ENCODE data around the gene STK39. TPM values are rescaled to one million over a fixed set of nuclear protein-coding genes. Genes with fewer than 3 reads are reported as not detected.

The STK39 gene
- total and polyA plus RNA-seq, 9 of the 15 experiments (the other 6 are each of a cell fraction or from before 2014, with no cell fraction given) = 0.19 to 0.76 (median 0.51) TPM

DNA sequence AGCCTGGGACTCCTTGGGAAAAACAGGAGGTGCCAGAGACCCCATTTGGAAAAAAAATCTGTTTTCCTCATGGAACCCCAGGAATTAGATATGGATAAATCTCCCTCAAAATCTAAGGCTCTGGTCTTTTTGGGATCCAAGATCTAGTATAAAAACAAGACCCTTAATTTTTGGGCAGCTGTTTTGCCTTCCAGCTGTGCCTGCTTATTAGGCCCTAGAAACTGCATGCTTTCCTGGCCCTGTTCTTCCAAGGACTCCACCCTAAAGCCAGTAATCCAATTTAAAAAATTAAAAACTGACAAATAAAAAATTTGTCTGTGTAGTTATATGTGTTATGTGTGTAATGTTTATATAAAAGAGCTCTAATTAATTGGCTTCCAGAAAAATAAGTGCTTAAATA, 274.6 kb downstream of the STK39 start (continued):
- TF ChIP-seq, protein P1, sequence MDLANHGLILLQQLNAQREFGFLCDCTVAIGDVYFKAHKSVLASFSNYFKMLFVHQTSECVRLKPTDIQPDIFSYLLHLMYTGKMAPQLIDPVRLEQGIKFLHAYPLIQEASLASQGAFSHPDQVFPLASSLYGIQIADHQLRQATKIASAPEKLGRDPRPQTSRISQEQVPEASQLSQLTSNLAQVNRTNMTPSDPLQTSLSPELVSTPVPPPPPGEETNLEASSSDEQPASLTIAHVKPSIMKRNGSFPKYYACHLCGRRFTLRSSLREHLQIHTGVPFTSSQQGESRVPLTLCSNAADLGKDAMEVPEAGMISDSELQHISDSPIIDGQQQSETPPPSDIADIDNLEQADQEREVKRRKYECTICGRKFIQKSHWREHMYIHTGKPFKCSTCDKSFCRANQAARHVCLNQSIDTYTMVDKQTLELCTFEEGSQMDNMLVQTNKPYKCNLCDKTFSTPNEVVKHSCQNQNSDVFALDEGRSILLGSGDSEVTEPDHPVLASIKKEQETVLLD (IDR thresholded peaks at IDR 0.05) = no peak
- no peak for TF ChIP-seq EGR1 (conservative IDR thresholded peaks at IDR 0.05)
- TF ChIP-seq CBX5 (IDR thresholded peaks at IDR 0.05; ENCODE audit: borderline replicate concordance, low read depth) = peak; percentile 86
- TF ChIP-seq GTF2F1 (IDR thresholded peaks at IDR 0.05; ENCODE audit: low read depth, low read length) = no peak
- no peak for TF ChIP-seq ZNF263 (CRISPR knock-in tag; IDR thresholded peaks at IDR 0.05; ENCODE audit: borderline replicate concordance)
- no peak for TF ChIP-seq SIN3B (IDR thresholded peaks at IDR 0.05; ENCODE audit: low read depth)
- peak; percentile 21; the same call in 1 of the 2 replicates for TF ChIP-seq ZNF445 (CRISPR knock-in tag; IDR thresholded peaks at IDR 0.05; ENCODE audit: low read depth)
- no peak for TF ChIP-seq SRSF7 (optimal IDR thresholded peaks at IDR 0.05; ENCODE audit: low read depth, low read length)
- no peak for TF ChIP-seq DIDO1 (tag; IDR thresholded peaks at IDR 0.05; ENCODE audit: low read depth)

DNA sequence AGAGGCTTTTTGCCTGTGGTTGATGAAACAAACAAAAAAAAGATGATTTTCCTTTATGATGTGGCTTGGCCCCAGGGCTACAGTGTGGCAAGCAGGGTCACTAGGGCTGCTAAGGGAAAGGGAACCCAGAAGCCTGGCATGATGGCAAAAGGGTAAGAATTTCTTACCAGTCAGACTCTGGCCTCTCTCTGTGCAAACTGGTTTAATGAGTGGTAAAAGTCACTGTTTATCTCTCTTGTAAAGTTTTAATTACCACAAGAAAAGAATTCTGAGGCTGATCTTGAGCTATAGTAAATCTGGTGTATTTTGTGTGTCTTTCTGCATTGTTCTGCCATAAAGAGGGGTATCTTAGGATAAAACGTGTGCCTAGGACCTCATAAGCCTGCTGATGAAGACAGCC, 275.4 kb downstream of the STK39 start:
- Histone ChIP-seq H3K9me1 (ENCODE audit: control insufficient read depth, insufficient read depth, low read length) (no peaks in the 10 kb centered on the region), H3K27me3 (ENCODE audit: control insufficient read depth in 2 of 2, insufficient read depth in 2 of 2, low read length in 2 of 2) (no peaks in the 10 kb centered on the region), H3K36me3 (ENCODE audit: control insufficient read depth, insufficient read depth, low read length) (no peaks in the 10 kb centered on the region), H3K27ac (ENCODE audit: extremely low read depth, low read depth, low read length) (no peak overlapping the region), H3K79me2 (ENCODE audit: control insufficient read depth, insufficient read depth, low read length) (no peaks in the 10 kb centered on the region), H3K9ac (ENCODE audit: insufficient read depth in 1 of 2, low read depth in 2 of 2, low read length in 2 of 2) (no peak overlapping the region), H2AFZ (ENCODE audit: low read depth, low read length) (no peak overlapping the region), H3K4me2 (ENCODE audit: insufficient read depth, low read length) (no peak overlapping the region), H3K4me1 (replicated peaks in 1 of 2; ENCODE audit: control insufficient read depth in 2 of 2, insufficient read depth in 2 of 2, low read length in 2 of 2) (no peaks in the 10 kb centered on the region), H3K4me3 (no peak overlapping the region), H3K9me3 (replicated peaks; ENCODE audit: control insufficient read depth, insufficient read depth, low read depth, low read length) (0 out of 2 replicates have a peak, but pooled peaks cover 4% of the 10 kb centered on the region), H4K20me1 (replicated peaks; ENCODE audit: control insufficient read depth, insufficient read depth, low read length) (no peaks in the 10 kb centered on the region)
- no peak for FAIRE-seq
- in situ Hi-C loops (cut with MboI) (no loop called here), intact Hi-C loops (cut with micrococcal nuclease) (no loop called here)
- TF ChIP-seq, protein P2, sequence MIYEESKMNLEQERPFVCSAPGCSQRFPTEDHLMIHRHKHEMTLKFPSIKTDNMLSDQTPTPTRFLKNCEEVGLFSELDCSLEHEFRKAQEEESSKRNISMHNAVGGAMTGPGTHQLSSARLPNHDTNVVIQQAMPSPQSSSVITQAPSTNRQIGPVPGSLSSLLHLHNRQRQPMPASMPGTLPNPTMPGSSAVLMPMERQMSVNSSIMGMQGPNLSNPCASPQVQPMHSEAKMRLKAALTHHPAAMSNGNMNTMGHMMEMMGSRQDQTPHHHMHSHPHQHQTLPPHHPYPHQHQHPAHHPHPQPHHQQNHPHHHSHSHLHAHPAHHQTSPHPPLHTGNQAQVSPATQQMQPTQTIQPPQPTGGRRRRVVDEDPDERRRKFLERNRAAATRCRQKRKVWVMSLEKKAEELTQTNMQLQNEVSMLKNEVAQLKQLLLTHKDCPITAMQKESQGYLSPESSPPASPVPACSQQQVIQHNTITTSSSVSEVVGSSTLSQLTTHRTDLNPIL (CRISPR knock-in tag; IDR thresholded peaks at IDR 0.05) = no peak
- no peak for TF ChIP-seq NCOA6 (IDR thresholded peaks at IDR 0.05)
- TF ChIP-seq, protein P3, sequence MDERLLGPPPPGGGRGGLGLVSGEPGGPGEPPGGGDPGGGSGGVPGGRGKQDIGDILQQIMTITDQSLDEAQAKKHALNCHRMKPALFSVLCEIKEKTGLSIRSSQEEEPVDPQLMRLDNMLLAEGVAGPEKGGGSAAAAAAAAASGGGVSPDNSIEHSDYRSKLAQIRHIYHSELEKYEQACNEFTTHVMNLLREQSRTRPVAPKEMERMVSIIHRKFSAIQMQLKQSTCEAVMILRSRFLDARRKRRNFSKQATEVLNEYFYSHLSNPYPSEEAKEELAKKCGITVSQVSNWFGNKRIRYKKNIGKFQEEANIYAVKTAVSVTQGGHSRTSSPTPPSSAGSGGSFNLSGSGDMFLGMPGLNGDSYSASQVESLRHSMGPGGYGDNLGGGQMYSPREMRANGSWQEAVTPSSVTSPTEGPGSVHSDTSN (CRISPR knock-in tag; IDR thresholded peaks at IDR 0.05; ENCODE audit: low read depth) = no peak
- TF ChIP-seq, protein P3 (tag; conservative IDR thresholded peaks at IDR 0.05; ENCODE audit: low read depth) = no peak
- POLR2A ChIA-PET = interaction anchor here (1.4 kb wide), 1 partner anchor 31 kb away, joined by 3 read pairs; no protein-coding TSS in a partner anchor
- WGBS (ENCODE audit: insufficient coverage, low coverage, missing lambda C conversion rate) = 0% methylated on average over 1 of the region's 1 CpG
- CTCF ChIA-PET (ENCODE audit: low intra/inter-chr PET ratio) = no interaction called here
- no peak for ATAC-seq
- DNase-seq (ENCODE audit: extremely low read depth in 1 of 4, low spot score in 3 of 4) = no peak
- BruUV-seq (replicated peaks) = no TSS peak

All from K562 (cell line).